Body of pancreas (tissue), 4 donors: Measurements from ENCODE around the gene DAPK1.

Experiments
- CTCF ChIP-seq, 7 experiments: fragments of 450-650 bp in 4 of 7; fragments of 200-600 bp in 3 of 7; sonication (generic) in 3 of 7; IDR thresholded peaks; one replicate each; pipeline ENCODE4 v1.5.1; 2016 to 2019; ENCODE audit warnings: antibody characterized with exemption in 7 of 7
- POLR2A ChIP-seq, 3 donors: fragments of 450-650 bp; IDR thresholded peaks; one replicate each; pipeline ENCODE4 v1.6.1; 2016; ENCODE audit warnings: antibody characterized with exemption in 3 of 3, mild to moderate bottlenecking in 2 of 3

GRCh38 chr9:87630266-87630665, 132.6 kb downstream of the DAPK1 start:
- TF ChIP-seq CTCF (IDR thresholded peaks at IDR 0.05) (no peak), POLR2A (IDR thresholded peaks at IDR 0.05) (no peak)
